Liver (tissue), 9 donors: Measurements from ENCODE around the gene ZBTB18. TPM values are rescaled to one million over a fixed set of nuclear protein-coding genes. Genes with fewer than 3 reads are reported as not detected.

ENCODE experiments used
- DNase-seq: peaks from one replicate; pipeline ENCODE4 v3.0.0-alpha.2; 2017; ENCODE audit warnings: low spot score
- H3K27ac ChIP-seq, 2 donors: one replicate each; pipeline ENCODE4 v1.7.0; 2013; ENCODE audit warnings: inconsistent platforms in 2 of 2, low read length in 2 of 2, control low read depth in 1 of 2, low read depth in 1 of 2, mild to moderate bottlenecking in 1 of 2
- H3K27me3 ChIP-seq, 4 donors: one replicate each; pipeline versions ENCODE4 v1.6.1 to v1.7.0; 2013; ENCODE audit warnings: low read length in 3 of 4, inconsistent platforms in 1 of 4, mild to moderate bottlenecking in 1 of 4, moderate library complexity in 1 of 4; ENCODE audit not compliant: control insufficient read depth in 4 of 4, insufficient read depth in 4 of 4
- H3K36me3 ChIP-seq, 4 donors: one replicate each; pipeline versions ENCODE4 v1.6.1 to v1.7.0; 2013; ENCODE audit warnings: low read length in 3 of 4, mild to moderate bottlenecking in 3 of 4, low read depth in 1 of 4, moderate library complexity in 1 of 4; ENCODE audit not compliant: control insufficient read depth in 4 of 4, insufficient read depth in 3 of 4
- H3K4me1 ChIP-seq, 4 donors: one replicate each; pipeline versions ENCODE4 v1.6.1 to v1.7.0; 2013; ENCODE audit warnings: low read length in 3 of 4, mild to moderate bottlenecking in 3 of 4, moderate library complexity in 1 of 4; ENCODE audit not compliant: control insufficient read depth in 4 of 4, insufficient read depth in 4 of 4
- H3K4me3 ChIP-seq, 3 donors: one replicate each; pipeline versions ENCODE4 v1.6.1 to v1.7.0; 2013; ENCODE audit warnings: low read length in 3 of 3, control low read depth in 1 of 3, low read depth in 1 of 3, mild to moderate bottlenecking in 1 of 3
- H3K9ac ChIP-seq, 2 donors: one replicate each; pipeline ENCODE4 v1.7.0; 2013; ENCODE audit warnings: low read length in 2 of 2, mild to moderate bottlenecking in 2 of 2, moderate library complexity in 2 of 2, control low read depth in 1 of 2, low read depth in 1 of 2
- H3K9me3 ChIP-seq, 4 donors: one replicate each; pipeline versions ENCODE4 v1.6.1 to v1.7.0; 2013; ENCODE audit warnings: low read length in 3 of 4; ENCODE audit not compliant: control insufficient read depth in 4 of 4
- CTCF ChIP-seq: fragments of 150-350 bp; IDR thresholded peaks from 2 replicates; pipeline ENCODE4 v1.5.1; 2017; ENCODE audit warnings: improper control_type of control experiment, low read depth, low read length; ENCODE audit not compliant: missing input control
- EGR1 ChIP-seq, 2 donors: IDR thresholded peaks; 2 replicates each; pipeline ENCODE4 v1.6.1; 2016 to 2018; ENCODE audit warnings: antibody characterized with exemption in 2 of 2, low read depth in 2 of 2
- FOXA1 ChIP-seq: IDR thresholded peaks from 2 replicates; pipeline ENCODE4 v1.6.1; 2016; ENCODE audit warnings: antibody characterized with exemption
- FOXA2 ChIP-seq: IDR thresholded peaks from 2 replicates; pipeline ENCODE4 v1.6.1; 2016; ENCODE audit warnings: antibody characterized with exemption
- GABPA ChIP-seq, 2 donors: IDR thresholded peaks in 1 of 2; conservative IDR thresholded peaks in 1 of 2; 2 replicates each; pipeline ENCODE4 v1.6.1; 2016; ENCODE audit warnings: antibody characterized with exemption in 2 of 2, mild to moderate bottlenecking in 1 of 2, moderate library complexity in 1 of 2
- HNF4A ChIP-seq, 2 donors: conservative IDR thresholded peaks; 2 replicates each; pipeline ENCODE4 v1.6.1; 2016; ENCODE audit warnings: antibody characterized with exemption in 2 of 2, mild to moderate bottlenecking in 2 of 2
- HNF4G ChIP-seq: IDR thresholded peaks from 2 replicates; pipeline ENCODE4 v1.6.1; 2016; ENCODE audit warnings: antibody characterized with exemption
- JUND ChIP-seq, 2 donors: IDR thresholded peaks; 2 replicates each; pipeline ENCODE4 v1.6.1; 2016; ENCODE audit warnings: antibody characterized with exemption in 2 of 2
- NR2F2 ChIP-seq: IDR thresholded peaks from 2 replicates; pipeline ENCODE4 v1.6.1; 2016; ENCODE audit warnings: antibody characterized with exemption
- RAD21 ChIP-seq, 2 donors: IDR thresholded peaks; 2 replicates each; pipeline ENCODE4 v1.6.1; 2016; ENCODE audit warnings: antibody characterized with exemption in 2 of 2, mild to moderate bottlenecking in 2 of 2
- RXRA ChIP-seq, 2 donors: IDR thresholded peaks; 2 replicates each; pipeline ENCODE4 v1.6.1; 2017 to 2018; ENCODE audit warnings: antibody characterized with exemption in 2 of 2, mild to moderate bottlenecking in 1 of 2
- SP1 ChIP-seq: IDR thresholded peaks from 2 replicates; pipeline ENCODE4 v1.6.1; 2018; ENCODE audit warnings: antibody characterized with exemption, mild to moderate bottlenecking
- TAF1 ChIP-seq: conservative IDR thresholded peaks from 2 replicates; pipeline ENCODE4 v1.6.1; 2016; ENCODE audit warnings: antibody characterized with exemption, mild to moderate bottlenecking
- YY1 ChIP-seq: IDR thresholded peaks from 2 replicates; pipeline ENCODE4 v1.6.1; 2016; ENCODE audit warnings: antibody characterized with exemption, mild to moderate bottlenecking
- WGBS: extraction: QIAGEN DNeasy Blood & Tissue Kit; methylation state at CpG from one replicate; pipeline ENCODE4 v1.1.7; 2013; 5-methylcytosine and 5-hydroxymethylcytosine counted together
- polyA plus RNA-seq, 2 donors: library from polyadenylated mRNA; stranded (reverse) in 1 of 2; unstranded in 1 of 2; fragments of 200-250 nt in 1 of 2; fragments of >200 nt in 1 of 2; fragmentation: Nextera tagmentation in 1 of 2; extraction: Ambion mirVana in 1 of 2; gene quantifications; one replicate each; pipeline versions ENCODE4 v1.2.1 to v1.2.3, GENCODE V29; 2013 to 2015
- total RNA-seq, 2 donors: library from RNA; depleted of rRNA; stranded (reverse); fragments of >200 nt; gene quantifications; one replicate each; pipeline ENCODE4 v1.2.3, GENCODE V29; 2014
- TF ChIP-seq, protein P1 (sequence below): IDR thresholded peaks from 2 replicates; pipeline ENCODE4 v1.6.1; 2016; ENCODE audit warnings: antibody characterized with exemption
- TF ChIP-seq, protein P2 (sequence below): IDR thresholded peaks from 2 replicates; pipeline ENCODE4 v1.6.1; 2016; ENCODE audit warnings: antibody characterized with exemption
- TF ChIP-seq, protein P3 (sequence below): IDR thresholded peaks from 2 replicates; pipeline ENCODE4 v1.6.1; 2016; ENCODE audit warnings: antibody characterized with exemption
- TF ChIP-seq, protein P4 (sequence below): IDR thresholded peaks from 2 replicates; pipeline ENCODE4 v1.6.1; 2016; ENCODE audit warnings: antibody characterized with exemption, mild to moderate bottlenecking
- donor health status: healthy.
- donor health status: healthy.
- donor health status: healthy.
- donor health status: healthy.
- donor health status: healthy.

Gene ZBTB18
- total and polyA plus RNA-seq, 4 donors, result 1.2 to 18.3 (median 5.7) TPM

GRCh38 chr1:244084763-244085162, 33.7 kb downstream of the ZBTB18 start:
- 73% methylated on average over 3 of the region's 3 CpGs for WGBS
- H3K4me3 ChIP-seq, result no peak overlapping the region
- H3K27ac ChIP-seq, result no peak overlapping the region
- H3K9ac ChIP-seq, result no peak overlapping the region
- H3K9me3 ChIP-seq, result no peaks in the 10 kb centered on the region
- peaks cover 0 to 10% (median 7%) of the 10 kb centered on the region in 4 donors for H3K4me1 ChIP-seq
- no peaks in the 10 kb centered on the region for H3K27me3 ChIP-seq
- no peak for DNase-seq
- TF ChIP-seq EGR1 (IDR thresholded peaks at IDR 0.05; ENCODE audit: low read depth in 2 of 2), result no peak
- TF ChIP-seq CTCF, result no peak
- TF ChIP-seq FOXA2, result no peak
- TF ChIP-seq GABPA (IDR thresholded peaks at IDR 0.05 in 1 of 2, conservative IDR thresholded peaks at IDR 0.05 in 1 of 2), result no peak
- TF ChIP-seq, protein P1, sequence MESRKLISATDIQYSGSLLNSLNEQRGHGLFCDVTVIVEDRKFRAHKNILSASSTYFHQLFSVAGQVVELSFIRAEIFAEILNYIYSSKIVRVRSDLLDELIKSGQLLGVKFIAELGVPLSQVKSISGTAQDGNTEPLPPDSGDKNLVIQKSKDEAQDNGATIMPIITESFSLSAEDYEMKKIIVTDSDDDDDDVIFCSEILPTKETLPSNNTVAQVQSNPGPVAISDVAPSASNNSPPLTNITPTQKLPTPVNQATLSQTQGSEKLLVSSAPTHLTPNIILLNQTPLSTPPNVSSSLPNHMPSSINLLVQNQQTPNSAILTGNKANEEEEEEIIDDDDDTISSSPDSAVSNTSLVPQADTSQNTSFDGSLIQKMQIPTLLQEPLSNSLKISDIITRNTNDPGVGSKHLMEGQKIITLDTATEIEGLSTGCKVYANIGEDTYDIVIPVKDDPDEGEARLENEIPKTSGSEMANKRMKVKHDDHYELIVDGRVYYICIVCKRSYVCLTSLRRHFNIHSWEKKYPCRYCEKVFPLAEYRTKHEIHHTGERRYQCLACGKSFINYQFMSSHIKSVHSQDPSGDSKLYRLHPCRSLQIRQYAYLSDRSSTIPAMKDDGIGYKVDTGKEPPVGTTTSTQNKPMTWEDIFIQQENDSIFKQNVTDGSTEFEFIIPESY, result no peak
- H3K36me3 ChIP-seq, result no peaks in the 10 kb centered on the region

- DNase-seq, result no peak
- Histone ChIP-seq H3K4me1 (peaks cover 4 to 19% (median 13%) of the 10 kb centered on the region in 4 donors), H3K9me3 (no peaks in the 10 kb centered on the region), H3K4me3 (no peak overlapping the region), H3K36me3 (no peaks in the 10 kb centered on the region), H3K27ac (no peak overlapping the region), H3K27me3 (no peaks in the 10 kb centered on the region), H3K9ac (no peak overlapping the region)
- TF ChIP-seq, protein P1, result no peak
- TF ChIP-seq SP1, result no peak
- TF ChIP-seq HNF4G, result no peak
- TF ChIP-seq TAF1, result no peak
- TF ChIP-seq, protein P2, sequence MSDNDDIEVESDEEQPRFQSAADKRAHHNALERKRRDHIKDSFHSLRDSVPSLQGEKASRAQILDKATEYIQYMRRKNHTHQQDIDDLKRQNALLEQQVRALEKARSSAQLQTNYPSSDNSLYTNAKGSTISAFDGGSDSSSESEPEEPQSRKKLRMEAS, result no peak
- no peak for TF ChIP-seq RAD21 (IDR thresholded peaks at IDR 0.05)
- no peak for TF ChIP-seq GABPA (IDR thresholded peaks at IDR 0.05 in 1 of 2, conservative IDR thresholded peaks at IDR 0.05 in 1 of 2)
- TF ChIP-seq CTCF, result no peak
- TF ChIP-seq EGR1 (IDR thresholded peaks at IDR 0.05; ENCODE audit: low read depth in 2 of 2), result no peak
- no peak for TF ChIP-seq NR2F2
- no peak for TF ChIP-seq FOXA2
- TF ChIP-seq YY1, result no peak
- TF ChIP-seq, protein P3, sequence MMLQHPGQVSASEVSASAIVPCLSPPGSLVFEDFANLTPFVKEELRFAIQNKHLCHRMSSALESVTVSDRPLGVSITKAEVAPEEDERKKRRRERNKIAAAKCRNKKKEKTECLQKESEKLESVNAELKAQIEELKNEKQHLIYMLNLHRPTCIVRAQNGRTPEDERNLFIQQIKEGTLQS, result no peak
- no peak for TF ChIP-seq HNF4A (conservative IDR thresholded peaks at IDR 0.05)
- TF ChIP-seq, protein P4, sequence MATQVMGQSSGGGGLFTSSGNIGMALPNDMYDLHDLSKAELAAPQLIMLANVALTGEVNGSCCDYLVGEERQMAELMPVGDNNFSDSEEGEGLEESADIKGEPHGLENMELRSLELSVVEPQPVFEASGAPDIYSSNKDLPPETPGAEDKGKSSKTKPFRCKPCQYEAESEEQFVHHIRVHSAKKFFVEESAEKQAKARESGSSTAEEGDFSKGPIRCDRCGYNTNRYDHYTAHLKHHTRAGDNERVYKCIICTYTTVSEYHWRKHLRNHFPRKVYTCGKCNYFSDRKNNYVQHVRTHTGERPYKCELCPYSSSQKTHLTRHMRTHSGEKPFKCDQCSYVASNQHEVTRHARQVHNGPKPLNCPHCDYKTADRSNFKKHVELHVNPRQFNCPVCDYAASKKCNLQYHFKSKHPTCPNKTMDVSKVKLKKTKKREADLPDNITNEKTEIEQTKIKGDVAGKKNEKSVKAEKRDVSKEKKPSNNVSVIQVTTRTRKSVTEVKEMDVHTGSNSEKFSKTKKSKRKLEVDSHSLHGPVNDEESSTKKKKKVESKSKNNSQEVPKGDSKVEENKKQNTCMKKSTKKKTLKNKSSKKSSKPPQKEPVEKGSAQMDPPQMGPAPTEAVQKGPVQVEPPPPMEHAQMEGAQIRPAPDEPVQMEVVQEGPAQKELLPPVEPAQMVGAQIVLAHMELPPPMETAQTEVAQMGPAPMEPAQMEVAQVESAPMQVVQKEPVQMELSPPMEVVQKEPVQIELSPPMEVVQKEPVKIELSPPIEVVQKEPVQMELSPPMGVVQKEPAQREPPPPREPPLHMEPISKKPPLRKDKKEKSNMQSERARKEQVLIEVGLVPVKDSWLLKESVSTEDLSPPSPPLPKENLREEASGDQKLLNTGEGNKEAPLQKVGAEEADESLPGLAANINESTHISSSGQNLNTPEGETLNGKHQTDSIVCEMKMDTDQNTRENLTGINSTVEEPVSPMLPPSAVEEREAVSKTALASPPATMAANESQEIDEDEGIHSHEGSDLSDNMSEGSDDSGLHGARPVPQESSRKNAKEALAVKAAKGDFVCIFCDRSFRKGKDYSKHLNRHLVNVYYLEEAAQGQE, result no peak
- no peak for TF ChIP-seq JUND (IDR thresholded peaks at IDR 0.05)
- TF ChIP-seq FOXA1, result no peak
- no peak for TF ChIP-seq RXRA (IDR thresholded peaks at IDR 0.05)
- 87% methylated on average over 2 of the region's 2 CpGs for WGBS
These were observed 34.8 kb downstream of the ZBTB18 start for GRCh38 chr1:244085891-244086290.
